Retinal pigment epithelial cell (primary cell): ENCODE data around the gene DCUN1D3.
"Not testable (repeated sequence)": the region's sequence is repeated elsewhere in the genome, so short reads cannot be mapped to it uniquely, and the experiment has no call there.

Experiments used
- DNase-seq: peaks from one replicate; pipeline ENCODE4 v3.0.0-alpha.2; 2010; ENCODE audit warnings: low read depth
- H3K4me3 ChIP-seq: 2 replicates; pipeline ENCODE4 v1.5.1; 2011; ENCODE audit warnings: mild to moderate bottlenecking, low read length, control low read depth, moderate library complexity
- CTCF ChIP-seq: conservative IDR thresholded peaks from 2 replicates; pipeline ENCODE4 v1.5.1; 2011; ENCODE audit warnings: low read depth, low read length, control low read depth, inconsistent platforms

Gene DCUN1D3

GRCh38 chr16:20865420-20866131, 34.6 kb downstream of the DCUN1D3 start:
- DNase-seq = no peak
- TF ChIP-seq CTCF = no peak
- H3K4me3 ChIP-seq = no peak overlapping the region

- not testable (repeated sequence) for DNase-seq, H3K4me3 ChIP-seq
Measured at GRCh38 chr16:20864376-20864775, 35.8 kb downstream of the DCUN1D3 start.

- no peak overlapping the region for H3K4me3 ChIP-seq
- DNase-seq = no peak
- no peak for TF ChIP-seq CTCF
Measured at GRCh38 chr16:20862162-20862960, 37.8 kb downstream of the DCUN1D3 start.

- H3K4me3 ChIP-seq, DNase-seq: not testable (repeated sequence)
Measured at GRCh38 chr16:20860995-20861394, 39.2 kb downstream of the DCUN1D3 start.

- no peak overlapping the region for H3K4me3 ChIP-seq
- no peak for DNase-seq
- TF ChIP-seq CTCF = no peak
Measured at GRCh38 chr16:20860361-20860760, 39.8 kb downstream of the DCUN1D3 start.

- H3K4me3 ChIP-seq = no peak overlapping the region
- no peak for DNase-seq
- TF ChIP-seq CTCF = no peak
Measured at GRCh38 chr16:20859699-20860098, 40.5 kb downstream of the DCUN1D3 start.

GRCh38 chr16:20859229-20859628, 40.9 kb downstream of the DCUN1D3 start:
- no peak for DNase-seq
- no peak overlapping the region for H3K4me3 ChIP-seq
- no peak for TF ChIP-seq CTCF

- DNase-seq = no peak
- TF ChIP-seq CTCF = no peak
- H3K4me3 ChIP-seq = no peak overlapping the region
Measured at GRCh38 chr16:20857281-20857680, 42.9 kb downstream of the DCUN1D3 start.
